ENCODE data around the gene GLIPR1. TPM values are rescaled to one million over a fixed set of nuclear protein-coding genes. Genes with fewer than 3 reads are reported as not detected.
A peak's percentile ranks its signal among the peaks of the same experiment; 100 is the strongest.
"Not testable (repeated sequence)": the region's sequence is repeated elsewhere in the genome, so short reads cannot be mapped to it uniquely, and the experiment has no call there.

The GLIPR1 gene
- total RNA-seq, 3 donors from 2014 or later (not counting 1 experiment from before 2014, with no cell fraction given), result 106 to 120 (median 115) TPM

- Mint-ChIP-seq H3K27ac (peak overlapping the region; percentile 83 to 86), H3K36me3 (no peaks in the 10 kb centered on the region), H3K9me3 (peaks cover 0 to 2% of the 10 kb centered on the region in 2 donors), H3K4me1 (peaks cover 53 to 55% of the 10 kb centered on the region in 2 donors), H3K27me3 (ENCODE audit: low read depth in 2 of 2) (no peaks in the 10 kb centered on the region), H3K4me3 (peak overlapping the region; percentile 74)
- peak overlapping the region; percentile 54 for H3K27ac ChIP-seq (ENCODE audit: low read length)
- intact Hi-C loops (cut with micrococcal nuclease), result loop anchor here (1.0 kb wide), 1 partner anchor 21 kb away; no protein-coding TSS in a partner anchor
- peaks cover 13% of the 10 kb centered on the region for H3K4me1 ChIP-seq (ENCODE audit: control insufficient read depth, insufficient read depth, low read length)
- no peaks in the 10 kb centered on the region for H3K27me3 ChIP-seq (ENCODE audit: control insufficient read depth, insufficient read depth, low read length)
- H3K9me3 ChIP-seq (ENCODE audit: control insufficient read depth, insufficient read depth, low read length), result peaks cover 5% of the 10 kb centered on the region
- H3K36me3 ChIP-seq (ENCODE audit: control insufficient read depth, insufficient read depth, low read length), result no peaks in the 10 kb centered on the region
- ATAC-seq (peak; percentile 81 to 85 (median 84)), DNase-seq (peak in 1 of 2 donors; percentile 47)
- no peak for TF ChIP-seq CTCF (IDR thresholded peaks at IDR 0.05)
- H3K4me3 ChIP-seq (ENCODE audit: low read length), result no peak overlapping the region
- WGBS (ENCODE audit: insufficient coverage), result 0% methylated on average over 1 of the region's 1 CpG
These were observed 23.4 kb upstream of the GLIPR1 start for GRCh38 chr12:75457191-75457590.

- H3K9me3 Mint-ChIP-seq; H3K9me3 ChIP-seq (ENCODE audit: control insufficient read depth, insufficient read depth, low read length); H3K27me3 Mint-ChIP-seq (ENCODE audit: low read depth in 2 of 2); H3K36me3 ChIP-seq (ENCODE audit: control insufficient read depth, insufficient read depth, low read length); ATAC-seq; H3K4me3 ChIP-seq (ENCODE audit: low read length); H3K27me3 ChIP-seq (ENCODE audit: control insufficient read depth, insufficient read depth, low read length); H3K36me3 Mint-ChIP-seq; DNase-seq: not testable (repeated sequence)
- 79% methylated on average over 9 of the region's 9 CpGs for WGBS (ENCODE audit: insufficient coverage)
- H3K4me1 ChIP-seq (ENCODE audit: control insufficient read depth, insufficient read depth, low read length), result peaks cover 13% of the 10 kb centered on the region
- peak overlapping the region; percentile 54 for H3K27ac ChIP-seq (ENCODE audit: low read length)
- intact Hi-C loops (cut with micrococcal nuclease), result loop anchor here (1.0 kb wide), 1 partner anchor 20 kb away; no protein-coding TSS in a partner anchor
- H3K27ac Mint-ChIP-seq, result peak overlapping the region; percentile 83 to 86
- peak overlapping the region; percentile 74 for H3K4me3 Mint-ChIP-seq
- H3K4me1 Mint-ChIP-seq, result peaks cover 53 to 55% of the 10 kb centered on the region in 2 donors
These were observed 22.7 kb upstream of the GLIPR1 start for GRCh38 chr12:75457866-75458265.

GRCh38 chr12:75459755-75460154 lies 20.8 kb upstream of the GLIPR1 start:
- H3K27ac ChIP-seq (ENCODE audit: low read length), result no peak overlapping the region
- DNase-seq (no peak), ATAC-seq (no peak)
- no peaks in the 10 kb centered on the region for H3K27me3 ChIP-seq (ENCODE audit: control insufficient read depth, insufficient read depth, low read length)
- H3K36me3 Mint-ChIP-seq, result no peaks in the 10 kb centered on the region
- intact Hi-C loops (cut with micrococcal nuclease), result no loop called here
- no peak for TF ChIP-seq CTCF (IDR thresholded peaks at IDR 0.05)
- peaks cover 53 to 55% of the 10 kb centered on the region in 2 donors for H3K4me1 Mint-ChIP-seq
- H3K27me3 Mint-ChIP-seq (ENCODE audit: low read depth in 2 of 2), result no peaks in the 10 kb centered on the region
- peaks cover 0 to 2% of the 10 kb centered on the region in 2 donors for H3K9me3 Mint-ChIP-seq
- peaks cover 13% of the 10 kb centered on the region for H3K4me1 ChIP-seq (ENCODE audit: control insufficient read depth, insufficient read depth, low read length)
- no peaks in the 10 kb centered on the region for H3K36me3 ChIP-seq (ENCODE audit: control insufficient read depth, insufficient read depth, low read length)
- 76% methylated on average over 3 of the region's 3 CpGs for WGBS (ENCODE audit: insufficient coverage)
- peak overlapping the region; percentile 52 for H3K4me3 Mint-ChIP-seq
- no peak overlapping the region for H3K4me3 ChIP-seq (ENCODE audit: low read length)
- H3K27ac Mint-ChIP-seq, result peak overlapping the region; percentile 61 to 86
- H3K9me3 ChIP-seq (ENCODE audit: control insufficient read depth, insufficient read depth, low read length), result peaks cover 5% of the 10 kb centered on the region

GRCh38 chr12:75460204-75460603 lies 20.4 kb upstream of the GLIPR1 start:
- H3K9me3 ChIP-seq (ENCODE audit: control insufficient read depth, insufficient read depth, low read length), result peaks cover 5% of the 10 kb centered on the region
- no peaks in the 10 kb centered on the region for H3K27me3 Mint-ChIP-seq (ENCODE audit: low read depth in 2 of 2)
- H3K27ac Mint-ChIP-seq, result peak overlapping the region; percentile 61 to 86
- no peaks in the 10 kb centered on the region for H3K36me3 Mint-ChIP-seq
- H3K36me3 ChIP-seq (ENCODE audit: control insufficient read depth, insufficient read depth, low read length), result no peaks in the 10 kb centered on the region
- no peak overlapping the region for H3K27ac ChIP-seq (ENCODE audit: low read length)
- peaks cover 48 to 51% of the 10 kb centered on the region in 2 donors for H3K4me1 Mint-ChIP-seq
- intact Hi-C loops (cut with micrococcal nuclease), result no loop called here
- H3K4me3 ChIP-seq (ENCODE audit: low read length), result no peak overlapping the region
- peaks cover 0 to 2% of the 10 kb centered on the region in 2 donors for H3K9me3 Mint-ChIP-seq
- H3K4me3 Mint-ChIP-seq, result peak overlapping the region; percentile 52
- H3K4me1 ChIP-seq (ENCODE audit: control insufficient read depth, insufficient read depth, low read length), result peaks cover 13% of the 10 kb centered on the region
- H3K27me3 ChIP-seq (ENCODE audit: control insufficient read depth, insufficient read depth, low read length), result no peaks in the 10 kb centered on the region
- no peak for ATAC-seq
- no peak for DNase-seq
- no peak for TF ChIP-seq CTCF (IDR thresholded peaks at IDR 0.05)

All from natural killer cell (primary cell).